Measurements from ENCODE around the gene TMEM63C.

The TMEM63C gene

DNA sequence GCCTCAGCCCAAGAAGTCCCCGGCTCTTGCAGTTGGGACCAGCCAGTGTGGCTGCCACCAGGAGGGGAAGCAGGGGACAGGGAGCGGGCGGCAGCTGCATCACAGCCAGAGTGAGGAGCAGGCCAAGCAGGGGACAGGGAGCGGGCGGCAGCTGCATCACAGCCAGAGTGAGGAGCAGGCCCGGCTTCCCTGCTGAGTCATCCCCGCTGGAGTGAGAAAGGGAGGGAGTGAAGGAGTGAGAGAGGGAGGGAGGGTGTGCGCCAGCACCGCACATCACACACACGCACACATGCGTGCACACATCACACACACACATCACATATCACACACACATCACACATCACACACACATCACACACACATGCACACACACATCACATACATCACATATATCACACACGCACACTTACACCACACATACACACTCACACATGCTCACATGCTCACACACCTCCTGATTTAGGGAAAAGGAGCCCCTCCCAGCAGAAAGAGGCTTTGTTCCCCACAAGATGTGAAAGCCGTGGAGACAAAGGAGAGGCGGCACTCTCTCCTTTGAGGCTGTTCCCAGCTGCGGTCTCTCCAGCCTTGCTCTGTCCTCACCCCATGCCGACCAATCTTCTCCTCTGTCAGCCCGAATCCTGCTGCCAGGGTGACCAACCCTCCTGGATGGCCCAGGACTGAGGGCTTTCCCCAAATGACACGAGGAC is 23.3 kb upstream of the TMEM63C start (continued):
- TF ChIP-seq, protein P1, sequence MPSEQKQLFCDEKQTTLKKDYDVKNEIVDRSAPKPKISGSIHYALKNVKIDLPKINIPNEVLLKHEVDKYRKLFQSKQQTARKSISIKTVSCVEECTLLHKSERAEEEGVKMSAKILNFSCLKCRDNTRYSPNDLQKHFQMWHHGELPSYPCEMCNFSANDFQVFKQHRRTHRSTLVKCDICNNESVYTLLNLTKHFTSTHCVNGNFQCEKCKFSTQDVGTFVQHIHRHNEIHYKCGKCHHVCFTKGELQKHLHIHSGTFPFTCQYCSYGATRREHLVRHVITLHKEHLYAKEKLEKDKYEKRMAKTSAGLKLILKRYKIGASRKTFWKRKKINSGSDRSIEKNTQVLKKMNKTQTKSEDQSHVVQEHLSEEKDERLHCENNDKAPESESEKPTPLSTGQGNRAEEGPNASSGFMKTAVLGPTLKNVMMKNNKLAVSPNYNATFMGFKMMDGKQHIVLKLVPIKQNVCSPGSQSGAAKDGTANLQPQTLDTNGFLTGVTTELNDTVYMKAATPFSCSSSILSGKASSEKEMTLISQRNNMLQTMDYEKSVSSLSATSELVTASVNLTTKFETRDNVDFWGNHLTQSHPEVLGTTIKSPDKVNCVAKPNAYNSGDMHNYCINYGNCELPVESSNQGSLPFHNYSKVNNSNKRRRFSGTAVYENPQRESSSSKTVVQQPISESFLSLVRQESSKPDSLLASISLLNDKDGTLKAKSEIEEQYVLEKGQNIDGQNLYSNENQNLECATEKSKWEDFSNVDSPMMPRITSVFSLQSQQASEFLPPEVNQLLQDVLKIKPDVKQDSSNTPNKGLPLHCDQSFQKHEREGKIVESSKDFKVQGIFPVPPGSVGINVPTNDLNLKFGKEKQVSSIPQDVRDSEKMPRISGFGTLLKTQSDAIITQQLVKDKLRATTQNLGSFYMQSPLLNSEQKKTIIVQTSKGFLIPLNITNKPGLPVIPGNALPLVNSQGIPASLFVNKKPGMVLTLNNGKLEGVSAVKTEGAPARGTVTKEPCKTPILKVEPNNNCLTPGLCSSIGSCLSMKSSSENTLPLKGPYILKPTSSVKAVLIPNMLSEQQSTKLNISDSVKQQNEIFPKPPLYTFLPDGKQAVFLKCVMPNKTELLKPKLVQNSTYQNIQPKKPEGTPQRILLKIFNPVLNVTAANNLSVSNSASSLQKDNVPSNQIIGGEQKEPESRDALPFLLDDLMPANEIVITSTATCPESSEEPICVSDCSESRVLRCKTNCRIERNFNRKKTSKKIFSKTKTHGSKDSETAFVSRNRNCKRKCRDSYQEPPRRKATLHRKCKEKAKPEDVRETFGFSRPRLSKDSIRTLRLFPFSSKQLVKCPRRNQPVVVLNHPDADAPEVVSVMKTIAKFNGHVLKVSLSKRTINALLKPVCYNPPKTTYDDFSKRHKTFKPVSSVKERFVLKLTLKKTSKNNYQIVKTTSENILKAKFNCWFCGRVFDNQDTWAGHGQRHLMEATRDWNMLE (tag by site-specific recombination; conservative IDR thresholded peaks at IDR 0.05; ENCODE audit: low read depth), result no peak
- TF ChIP-seq ZNF366 (tag by site-specific recombination; conservative IDR thresholded peaks at IDR 0.05) (0 out of 2 replicates have a peak, but pooled peaks have one; percentile 20), ZNF354C (tag by site-specific recombination; IDR thresholded peaks at IDR 0.05; ENCODE audit: borderline replicate concordance, low read depth) (no peak), ZFP37 (tag by site-specific recombination; IDR thresholded peaks at IDR 0.05) (0 out of 2 replicates have a peak, but pooled peaks have one; percentile 39), ZNF184 (tag by site-specific recombination; IDR thresholded peaks at IDR 0.05) (no peak), ZNF404 (tag by site-specific recombination; IDR thresholded peaks at IDR 0.05) (no peak), ZNF624 (tag by site-specific recombination; IDR thresholded peaks at IDR 0.05) (no peak), SP7 (tag by site-specific recombination; IDR thresholded peaks at IDR 0.05) (0 out of 2 replicates have a peak, but pooled peaks have one; percentile 23), BCL11B (tag by site-specific recombination; IDR thresholded peaks at IDR 0.05; ENCODE audit: low read depth) (no peak), MEIS1 (CRISPR knock-in tag; IDR thresholded peaks at IDR 0.05; ENCODE audit: borderline replicate concordance) (no peak), ZSCAN16 (tag by site-specific recombination; IDR thresholded peaks at IDR 0.05) (no peak), ZNF19 (tag by site-specific recombination; IDR thresholded peaks at IDR 0.05; ENCODE audit: low read depth) (no peak), ZNF76 (tag by site-specific recombination; IDR thresholded peaks at IDR 0.05; ENCODE audit: borderline replicate concordance, low read depth) (no peak), ZNF585B (tag by site-specific recombination; IDR thresholded peaks at IDR 0.05) (no peak), ZBTB21 (tag by site-specific recombination; IDR thresholded peaks at IDR 0.05) (no peak), ZXDB (tag by site-specific recombination; IDR thresholded peaks at IDR 0.05) (no peak), ZBTB48 (tag by site-specific recombination; IDR thresholded peaks at IDR 0.05) (peak; percentile 71; the same call in 1 of the 2 replicates), ZNF16 (tag by site-specific recombination; IDR thresholded peaks at IDR 0.05; ENCODE audit: low read depth) (no peak), HOXC10 (CRISPR knock-in tag; IDR thresholded peaks at IDR 0.05) (no peak), ZNF791 (tag by site-specific recombination; IDR thresholded peaks at IDR 0.05) (no peak), ZNF514 (tag by site-specific recombination; IDR thresholded peaks at IDR 0.05) (no peak), ZIC2 (tag by site-specific recombination; IDR thresholded peaks at IDR 0.05) (peak; percentile 90), TRIM28 (IDR thresholded peaks at IDR 0.05; ENCODE audit: borderline replicate concordance, low read length) (no peak), ZNF266 (tag by site-specific recombination; IDR thresholded peaks at IDR 0.05; ENCODE audit: low read depth) (no peak)
- TF ChIP-seq, protein P2, sequence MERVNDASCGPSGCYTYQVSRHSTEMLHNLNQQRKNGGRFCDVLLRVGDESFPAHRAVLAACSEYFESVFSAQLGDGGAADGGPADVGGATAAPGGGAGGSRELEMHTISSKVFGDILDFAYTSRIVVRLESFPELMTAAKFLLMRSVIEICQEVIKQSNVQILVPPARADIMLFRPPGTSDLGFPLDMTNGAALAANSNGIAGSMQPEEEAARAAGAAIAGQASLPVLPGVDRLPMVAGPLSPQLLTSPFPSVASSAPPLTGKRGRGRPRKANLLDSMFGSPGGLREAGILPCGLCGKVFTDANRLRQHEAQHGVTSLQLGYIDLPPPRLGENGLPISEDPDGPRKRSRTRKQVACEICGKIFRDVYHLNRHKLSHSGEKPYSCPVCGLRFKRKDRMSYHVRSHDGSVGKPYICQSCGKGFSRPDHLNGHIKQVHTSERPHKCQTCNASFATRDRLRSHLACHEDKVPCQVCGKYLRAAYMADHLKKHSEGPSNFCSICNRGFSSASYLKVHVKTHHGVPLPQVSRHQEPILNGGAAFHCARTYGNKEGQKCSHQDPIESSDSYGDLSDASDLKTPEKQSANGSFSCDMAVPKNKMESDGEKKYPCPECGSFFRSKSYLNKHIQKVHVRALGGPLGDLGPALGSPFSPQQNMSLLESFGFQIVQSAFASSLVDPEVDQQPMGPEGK (tag by site-specific recombination; IDR thresholded peaks at IDR 0.05), result 0 out of 2 replicates have a peak, but pooled peaks have one; percentile 46
- TF ChIP-seq, protein P3, sequence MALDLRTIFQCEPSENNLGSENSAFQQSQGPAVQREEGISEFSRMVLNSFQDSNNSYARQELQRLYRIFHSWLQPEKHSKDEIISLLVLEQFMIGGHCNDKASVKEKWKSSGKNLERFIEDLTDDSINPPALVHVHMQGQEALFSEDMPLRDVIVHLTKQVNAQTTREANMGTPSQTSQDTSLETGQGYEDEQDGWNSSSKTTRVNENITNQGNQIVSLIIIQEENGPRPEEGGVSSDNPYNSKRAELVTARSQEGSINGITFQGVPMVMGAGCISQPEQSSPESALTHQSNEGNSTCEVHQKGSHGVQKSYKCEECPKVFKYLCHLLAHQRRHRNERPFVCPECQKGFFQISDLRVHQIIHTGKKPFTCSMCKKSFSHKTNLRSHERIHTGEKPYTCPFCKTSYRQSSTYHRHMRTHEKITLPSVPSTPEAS (tag by site-specific recombination; IDR thresholded peaks at IDR 0.05), result peak; percentile 70
- TF ChIP-seq, protein P4, sequence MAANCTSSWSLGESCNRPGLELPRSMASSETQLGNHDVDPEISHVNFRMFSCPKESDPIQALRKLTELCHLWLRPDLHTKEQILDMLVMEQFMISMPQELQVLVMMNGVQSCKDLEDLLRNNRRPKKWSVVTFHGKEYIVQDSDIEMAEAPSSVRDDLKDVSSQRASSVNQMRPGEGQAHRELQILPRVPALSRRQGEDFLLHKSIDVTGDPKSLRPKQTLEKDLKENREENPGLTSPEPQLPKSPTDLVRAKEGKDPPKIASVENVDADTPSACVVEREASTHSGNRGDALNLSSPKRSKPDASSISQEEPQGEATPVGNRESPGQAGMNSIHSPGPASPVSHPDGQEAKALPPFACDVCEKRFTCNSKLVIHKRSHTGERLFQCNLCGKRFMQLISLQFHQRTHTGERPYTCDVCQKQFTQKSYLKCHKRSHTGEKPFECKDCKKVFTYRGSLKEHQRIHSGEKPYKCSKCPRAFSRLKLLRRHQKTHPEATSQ (tag by site-specific recombination; IDR thresholded peaks at IDR 0.05), result no peak
- TF ChIP-seq, protein P5, sequence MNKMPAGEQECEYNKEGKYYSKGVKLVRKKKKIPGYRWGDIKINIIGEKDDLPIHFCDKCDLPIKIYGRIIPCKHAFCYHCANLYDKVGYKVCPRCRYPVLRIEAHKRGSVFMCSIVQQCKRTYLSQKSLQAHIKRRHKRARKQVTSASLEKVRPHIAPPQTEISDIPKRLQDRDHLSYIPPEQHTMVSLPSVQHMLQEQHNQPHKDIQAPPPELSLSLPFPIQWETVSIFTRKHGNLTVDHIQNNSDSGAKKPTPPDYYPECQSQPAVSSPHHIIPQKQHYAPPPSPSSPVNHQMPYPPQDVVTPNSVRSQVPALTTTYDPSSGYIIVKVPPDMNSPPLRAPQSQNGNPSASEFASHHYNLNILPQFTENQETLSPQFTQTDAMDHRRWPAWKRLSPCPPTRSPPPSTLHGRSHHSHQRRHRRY (tag by site-specific recombination; IDR thresholded peaks at IDR 0.05), result no peak
- TF ChIP-seq, protein P6, sequence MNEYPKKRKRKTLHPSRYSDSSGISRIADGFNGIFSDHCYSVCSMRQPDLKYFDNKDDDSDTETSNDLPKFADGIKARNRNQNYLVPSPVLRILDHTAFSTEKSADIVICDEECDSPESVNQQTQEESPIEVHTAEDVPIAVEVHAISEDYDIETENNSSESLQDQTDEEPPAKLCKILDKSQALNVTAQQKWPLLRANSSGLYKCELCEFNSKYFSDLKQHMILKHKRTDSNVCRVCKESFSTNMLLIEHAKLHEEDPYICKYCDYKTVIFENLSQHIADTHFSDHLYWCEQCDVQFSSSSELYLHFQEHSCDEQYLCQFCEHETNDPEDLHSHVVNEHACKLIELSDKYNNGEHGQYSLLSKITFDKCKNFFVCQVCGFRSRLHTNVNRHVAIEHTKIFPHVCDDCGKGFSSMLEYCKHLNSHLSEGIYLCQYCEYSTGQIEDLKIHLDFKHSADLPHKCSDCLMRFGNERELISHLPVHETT (tag by site-specific recombination; IDR thresholded peaks at IDR 0.05), result no peak
